A549 (cell line): ENCODE data around the gene ABCC1. TPM values are rescaled to one million over a fixed set of nuclear protein-coding genes. Genes with fewer than 3 reads are reported as not detected.
"Not testable (repeated sequence)": the region's sequence is repeated elsewhere in the genome, so short reads cannot be mapped to it uniquely, and the experiment has no call there.

Source experiments
- ATAC-seq, 2 experiments: fragments of 200-7000 bp in 1 of 2; fragments of >200 bp in 1 of 2; cut with Nextera tagmentation in 1 of 2; cut with Tn5 transposase in 1 of 2; 3 replicates each; pipeline versions ENCODE4 v1.8.0 to v1.9.1; 2018 to 2020; ENCODE audit warnings: mild to moderate bottlenecking in 1 of 2, moderate library complexity in 1 of 2
- CTCF ChIA-PET: fragments of 300-600 bp; sonication (Branson Sonifier 250); formaldehyde crosslinking; extraction: SDS; loops from one replicate; lab custom pipeline; 2021; ENCODE audit warnings: antibody characterized with exemption, inconsistent platforms; lab: Yijun Ruan, JAX
- POLR2A ChIA-PET: fragments of 350-600 bp; formaldehyde crosslinking; extraction: SDS; loops from one replicate; lab custom pipeline; 2021; ENCODE audit warnings: antibody characterized with exemption, inconsistent platforms; lab: Yijun Ruan, JAX
- DNase-seq, 2 experiments: peaks; one replicate each; pipeline versions ENCODE4 v3.0.0 to v3.0.0-alpha.2; 2011 to 2016; ENCODE audit warnings: low read depth in 1 of 2, low spot score in 1 of 2
- FAIRE-seq: peaks from 2 replicates; lab custom pipeline; 2011; peaks lifted over from hg19 to GRCh38; lab: Jason Lieb, UNC
- H3K27ac ChIP-seq, 2 experiments: fragments of >200 bp; sonication (Bioruptor Twin); formaldehyde crosslinking; 3 replicates each; pipeline ENCODE4 v1.5.1; 2016 to 2017
- H3K4me1 ChIP-seq: fragments of >200 bp; sonication (Bioruptor Twin); formaldehyde crosslinking; 3 replicates; pipeline ENCODE4 v1.6.1; 2016
- H3K4me2 ChIP-seq: fragments of >200 bp; sonication (Bioruptor Twin); formaldehyde crosslinking; 3 replicates; pipeline ENCODE4 v1.6.1; 2016
- H3K4me3 ChIP-seq: fragments of >200 bp; sonication (Bioruptor Twin); formaldehyde crosslinking; 3 replicates; pipeline ENCODE4 v1.5.1; 2016
- H3K9me3 ChIP-seq: fragments of >200 bp; sonication (Bioruptor Twin); formaldehyde crosslinking; 3 replicates; pipeline ENCODE4 v1.6.1; 2016
- BHLHE40 ChIP-seq: IDR thresholded peaks from 2 replicates; pipeline ENCODE4 v1.6.1; 2012; ENCODE audit warnings: low read depth, low read length, inconsistent platforms
- CBX8 ChIP-seq: fragments of 200-600 bp; sonication (generic); IDR thresholded peaks from 2 replicates; pipeline ENCODE4 v1.6.1; 2016
- EHF ChIP-seq: fragments of 250-450 bp; sonication (Bioruptor Pico); IDR thresholded peaks from 2 replicates; pipeline ENCODE4 v1.5.0; 2020; ENCODE audit warnings: mild to moderate bottlenecking
- EHMT2 ChIP-seq: fragments of 200-600 bp; sonication (generic); IDR thresholded peaks from 2 replicates; pipeline ENCODE4 v1.6.1; 2016; ENCODE audit warnings: antibody characterized with exemption, low read depth, mild to moderate bottlenecking, moderate library complexity
- FOSL2 ChIP-seq, 2 experiments: fragments of 450-650 bp in 1 of 2; fragments of >200 bp in 1 of 2; sonication (Bioruptor Twin) in 1 of 2; formaldehyde crosslinking; IDR thresholded peaks; 2 replicates each; pipeline versions ENCODE4 v1.5.0 to v1.6.1; 2016 to 2020; ENCODE audit warnings: mild to moderate bottlenecking in 1 of 2, moderate library complexity in 1 of 2
- HEYL ChIP-seq: fragments of 250-450 bp; sonication (Bioruptor Pico); IDR thresholded peaks from 2 replicates; pipeline ENCODE4 v1.8.0; 2021; ENCODE audit warnings: mild to moderate bottlenecking, moderate library complexity
- HMGXB4 ChIP-seq: fragments of 250-450 bp; sonication (Bioruptor Pico); IDR thresholded peaks from 2 replicates; pipeline ENCODE4 v1.5.0; 2021; ENCODE audit warnings: mild to moderate bottlenecking, moderate library complexity, borderline replicate concordance
- HOXA7 ChIP-seq: fragments of 250-450 bp; sonication (Bioruptor Pico); IDR thresholded peaks from 2 replicates; pipeline ENCODE4 v1.5.0; 2020; ENCODE audit warnings: mild to moderate bottlenecking, moderate library complexity
- JUN ChIP-seq, 2 experiments: fragments of >200 bp; sonication (Bioruptor Twin); formaldehyde crosslinking; IDR thresholded peaks; 2 replicates in 1 of 2; 3 replicates in 1 of 2; pipeline ENCODE4 v1.6.1; 2016 to 2017
- JUNB ChIP-seq: fragments of >200 bp; sonication (Bioruptor Twin); formaldehyde crosslinking; IDR thresholded peaks from 2 replicates; pipeline ENCODE4 v1.6.1; 2016
- KDM5A ChIP-seq: fragments of 200-600 bp; sonication (generic); IDR thresholded peaks from 2 replicates; pipeline ENCODE4 v1.6.1; 2016; ENCODE audit warnings: antibody characterized with exemption, mild to moderate bottlenecking
- MYC ChIP-seq: IDR thresholded peaks from 2 replicates; pipeline ENCODE4 v1.6.1; 2012; ENCODE audit warnings: mild to moderate bottlenecking, inconsistent platforms, low read length, improper control_type of control experiment, borderline replicate concordance
- NPAS2 ChIP-seq: fragments of 250-450 bp; sonication (Bioruptor Pico); IDR thresholded peaks from 2 replicates; pipeline ENCODE4 v1.8.0; 2022; ENCODE audit warnings: mild to moderate bottlenecking, moderate library complexity, borderline replicate concordance
- NR3C1 ChIP-seq: fragments of >200 bp; sonication (Bioruptor Twin); formaldehyde crosslinking; IDR thresholded peaks from 3 replicates; pipeline ENCODE4 v1.6.1; 2017
- PHF8 ChIP-seq: fragments of 200-600 bp; sonication (generic); IDR thresholded peaks from 2 replicates; pipeline ENCODE4 v1.6.1; 2016; ENCODE audit warnings: low read depth, mild to moderate bottlenecking, antibody characterized with exemption, moderate library complexity, borderline replicate concordance
- POLR2A ChIP-seq: IDR thresholded peaks from 2 replicates; pipeline ENCODE4 v1.6.1; 2012; ENCODE audit warnings: mild to moderate bottlenecking, low read length
- RAD21 ChIP-seq, 2 experiments: fragments of >200 bp in 1 of 2; sonication (Bioruptor Twin) in 1 of 2; formaldehyde crosslinking in 1 of 2; IDR thresholded peaks in 1 of 2; conservative IDR thresholded peaks in 1 of 2; 2 replicates in 1 of 2; 3 replicates in 1 of 2; pipeline ENCODE4 v1.6.1; 2012 to 2018; ENCODE audit warnings: inconsistent platforms in 1 of 2
- RARB ChIP-seq: fragments of 250-450 bp; sonication (Bioruptor Pico); IDR thresholded peaks from 2 replicates; pipeline ENCODE4 v1.8.0; 2021; ENCODE audit warnings: mild to moderate bottlenecking, moderate library complexity
- RCOR1 ChIP-seq: fragments of 150-350 bp; IDR thresholded peaks from 2 replicates; pipeline ENCODE4 v1.6.1; 2014; ENCODE audit warnings: antibody characterized with exemption, low read length, low read depth
- SMC3 ChIP-seq: fragments of >200 bp; sonication (Bioruptor Twin); formaldehyde crosslinking; IDR thresholded peaks from 3 replicates; pipeline ENCODE4 v1.6.1; 2018; ENCODE audit warnings: inconsistent platforms
- SREBF2 ChIP-seq: fragments of 450-650 bp; IDR thresholded peaks from 2 replicates; pipeline ENCODE4 v1.6.1; 2014; ENCODE audit warnings: mild to moderate bottlenecking, moderate library complexity
- TFCP2L1 ChIP-seq: fragments of 250-450 bp; sonication (Bioruptor Pico); IDR thresholded peaks from 2 replicates; pipeline ENCODE4 v1.5.0; 2021; ENCODE audit warnings: mild to moderate bottlenecking
- ZC3H11A ChIP-seq: fragments of 450-650 bp; IDR thresholded peaks from 2 replicates; pipeline ENCODE4 v1.6.1; 2014; ENCODE audit warnings: antibody characterized with exemption, mild to moderate bottlenecking
- WGBS: methylation state at CpG from one replicate; pipeline ENCODE4 v1.1.6; 2017; ENCODE audit errors: missing lambda C conversion rate; 5-methylcytosine and 5-hydroxymethylcytosine counted together
- polyA plus RNA-seq, 4 experiments: library from polyadenylated mRNA; depleted of rRNA in 3 of 4; stranded (reverse); fragments of >200 nt; fragmentation: RNase III in 1 of 4; extraction: RNeasy Plus Mini Kit Qiagen cat#74134 plus additional on column Dnase treatment in 1 of 4; gene quantifications; 2 replicates in 3 of 4; 3 replicates in 1 of 4; pipeline ENCODE4 v1.2.3, GENCODE V29; 2011 to 2017
- TF ChIP-seq, protein P1 (sequence below): fragments of >200 bp; sonication (Bioruptor Twin); formaldehyde crosslinking; IDR thresholded peaks from 2 replicates; pipeline ENCODE4 v1.6.1; 2016

ABCC1 gene
- polyA plus RNA-seq, 2 of the 4 experiments (the other 2 are of a cell fraction) = 56.5 to 93.8 TPM

DNA sequence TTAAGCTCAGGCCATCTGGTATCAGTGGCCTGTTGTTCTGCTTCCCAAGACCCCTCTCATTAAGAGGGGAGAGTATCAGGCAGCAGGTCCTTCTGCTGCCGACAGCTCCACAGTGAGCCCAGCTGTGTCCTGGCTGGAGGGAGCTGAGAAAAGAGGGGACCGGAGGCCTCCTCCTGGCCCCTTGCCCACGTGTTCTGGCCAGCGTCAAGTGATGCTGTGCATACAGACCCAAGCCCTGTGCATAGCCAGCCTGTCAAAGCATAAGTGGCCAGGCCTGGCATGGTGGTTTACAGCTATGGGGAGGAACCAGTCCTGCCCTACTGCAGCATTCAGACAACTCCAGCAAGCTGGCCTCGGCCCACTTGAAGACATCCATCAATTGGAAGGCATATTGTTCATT lies 225.9 kb downstream of the ABCC1 start:
- Histone ChIP-seq H3K4me1 (no peaks in the 10 kb centered on the region), H3K9me3 (peaks cover 13% of the 10 kb centered on the region; the same call in 2 of the 3 replicates), H3K27ac (no peak overlapping the region), H3K4me3 (no peak overlapping the region), H3K4me2 (no peak overlapping the region)
- ATAC-seq (peak; percentile 40 to 50; a peak in 5 of 6 replicates), FAIRE-seq (no peak), DNase-seq (no peak)
- POLR2A ChIA-PET = no interaction called here
- WGBS = 76% methylated on average over 5 of the region's 5 CpGs
- CTCF ChIA-PET = interaction anchor here (1.2 to 1.8 kb wide), 2 partner anchors 19 to 397 kb away, joined by 3 to 8 read pairs; no protein-coding TSS in a partner anchor
- TF ChIP-seq RARB (CRISPR knock-in tag) = no peak

DNA sequence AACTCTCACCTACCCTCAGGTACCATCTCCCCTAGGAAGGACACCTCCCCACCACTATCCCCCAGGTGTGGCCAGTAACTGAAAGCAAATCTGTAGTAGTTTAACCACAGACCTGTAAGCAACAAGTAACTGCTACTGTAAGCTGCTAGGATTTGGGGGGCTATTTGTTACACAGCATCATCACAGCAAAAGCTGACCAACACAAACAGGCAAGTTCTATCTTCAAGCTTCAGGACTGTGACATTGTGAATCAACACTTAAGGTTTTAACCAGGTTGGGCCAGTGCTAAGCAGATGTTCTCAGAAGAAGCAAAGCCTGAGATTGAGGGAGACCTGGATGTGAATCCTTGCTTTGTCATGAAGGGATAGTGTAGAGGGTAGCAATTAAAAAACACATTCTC lies 226.9 kb downstream of the ABCC1 start:
- Histone ChIP-seq H3K27ac (no peak overlapping the region), H3K4me2 (no peak overlapping the region), H3K9me3 (peaks cover 13% of the 10 kb centered on the region; the same call in 2 of the 3 replicates), H3K4me1 (no peaks in the 10 kb centered on the region), H3K4me3 (no peak overlapping the region)
- DNase-seq = no peak
- POLR2A ChIA-PET = no interaction called here
- TF ChIP-seq JUNB (no peak), SREBF2 (no peak), NPAS2 (CRISPR knock-in tag) (no peak), SMC3 (no peak), JUN (IDR thresholded peaks at IDR 0.05) (no peak), HEYL (CRISPR knock-in tag) (no peak), RCOR1 (no peak), KDM5A (no peak), BHLHE40 (no peak), RAD21 (conservative IDR thresholded peaks at IDR 0.05 in 1 of 2, IDR thresholded peaks at IDR 0.05 in 1 of 2) (no peak)
- CTCF ChIA-PET = interaction anchor here (0.5 to 1.1 kb wide), 2 partner anchors 10 to 19 kb away, joined by 3 to 4 read pairs; no protein-coding TSS in a partner anchor
- FAIRE-seq = no peak
- no peak for ATAC-seq

- ATAC-seq = no peak
- no peak overlapping the region for H3K27ac ChIP-seq
- H3K4me3 ChIP-seq = no peak overlapping the region
- ChIA-PET POLR2A (no interaction called here), CTCF (interaction anchor here (0.8 to 1.4 kb wide), 5 partner anchors 8 to 475 kb away, joined by 3 to 4 read pairs (median 3); no protein-coding TSS in a partner anchor)
- 67% methylated on average over 3 of the region's 7 CpGs for WGBS
- no peak for DNase-seq
- H3K9me3 ChIP-seq = peaks cover 13% of the 10 kb centered on the region; the same call in 2 of the 3 replicates
- no peak overlapping the region for H3K4me2 ChIP-seq
- TF ChIP-seq, protein P1, sequence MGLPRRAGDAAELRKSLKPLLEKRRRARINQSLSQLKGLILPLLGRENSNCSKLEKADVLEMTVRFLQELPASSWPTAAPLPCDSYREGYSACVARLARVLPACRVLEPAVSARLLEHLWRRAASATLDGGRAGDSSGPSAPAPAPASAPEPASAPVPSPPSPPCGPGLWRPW = no peak
- TF ChIP-seq SREBF2 (no peak), FOSL2 (IDR thresholded peaks at IDR 0.05) (no peak), FOSL2 (CRISPR knock-in tag; IDR thresholded peaks at IDR 0.05) (no peak), HEYL (CRISPR knock-in tag) (no peak), EHMT2 (no peak), TFCP2L1 (CRISPR knock-in tag) (no peak), HMGXB4 (CRISPR knock-in tag) (no peak), JUN (IDR thresholded peaks at IDR 0.05) (no peak), NR3C1 (no peak), POLR2A (no peak), PHF8 (no peak), CBX8 (no peak), EHF (CRISPR knock-in tag) (no peak), RAD21 (conservative IDR thresholded peaks at IDR 0.05 in 1 of 2, IDR thresholded peaks at IDR 0.05 in 1 of 2) (no peak), NPAS2 (CRISPR knock-in tag) (no peak), HOXA7 (CRISPR knock-in tag) (no peak), MYC (no peak), ZC3H11A (no peak)
- FAIRE-seq = no peak
- no peaks in the 10 kb centered on the region for H3K4me1 ChIP-seq
Measured at GRCh38 chr16:16178455-16179162, 229.2 kb downstream of the ABCC1 start.

GRCh38 chr16:16181748-16182147 lies 232.3 kb downstream of the ABCC1 start:
- H3K4me1 ChIP-seq, DNase-seq, H3K9me3 ChIP-seq, POLR2A ChIA-PET, H3K4me3 ChIP-seq, H3K4me2 ChIP-seq, FAIRE-seq, ATAC-seq, H3K27ac ChIP-seq: not testable (repeated sequence)
- 98% methylated on average over 3 of the region's 3 CpGs for WGBS
- CTCF ChIA-PET = interaction anchor here (1.2 to 2.6 kb wide), 6 partner anchors 11 to 404 kb away, joined by 3 to 13 read pairs (median 4); no protein-coding TSS in a partner anchor
